IMR-90 (cell line): ENCODE results near the gene BANP. TPM values are rescaled to one million over a fixed set of nuclear protein-coding genes. Genes with fewer than 3 reads are reported as not detected.

Source experiments
- ATAC-seq: fragments of 200-7000 bp; cut with Tn5 transposase; 2 replicates; pipeline ENCODE4 v1.9.1; 2020; ENCODE audit warnings: low read depth, mild to moderate bottlenecking, moderate library complexity
- BruUV-seq: library from RNA; stranded (reverse); fragments of 400-500 nt; replicated peaks from 2 replicates; lab custom pipeline; 2021; lab: Mats Ljungman, UMichigan
- CTCF ChIA-PET: fragments of 300-600 bp; formaldehyde crosslinking; extraction: SDS; loops from one replicate; lab custom pipeline; 2021; ENCODE audit warnings: antibody characterized with exemption; lab: Yijun Ruan, JAX
- POLR2A ChIA-PET: fragments of 300-600 bp; sonication (Branson Sonifier 250); formaldehyde crosslinking; loops from one replicate; lab custom pipeline; 2022; ENCODE audit warnings: antibody characterized with exemption; ENCODE audit not compliant: unreplicated experiment; lab: Charles Lee
- DNase-seq: peaks from one replicate; pipeline ENCODE4 v3.0.0; 2013
- H2AFZ ChIP-seq: replicated peaks from 2 replicates; pipeline ENCODE3; 2013; ENCODE audit warnings: low read length, mild to moderate bottlenecking; ENCODE audit not compliant: poor library complexity
- H2AK5ac ChIP-seq: 2 replicates; pipeline ENCODE4 v1.6.1; 2013; ENCODE audit warnings: low read depth, low read length, inconsistent platforms
- H2AK9ac ChIP-seq: replicated peaks from 2 replicates; pipeline ENCODE3; 2013; ENCODE audit warnings: mild to moderate bottlenecking, low read depth, low read length, moderate library complexity; ENCODE audit not compliant: poor library complexity
- H2BK120ac ChIP-seq: 2 replicates; pipeline ENCODE4 v1.6.1; 2013; ENCODE audit warnings: low read depth, low read length, inconsistent platforms
- H2BK15ac ChIP-seq: 3 replicates; pipeline ENCODE4 v1.6.1; 2013; ENCODE audit warnings: low read depth, low read length, inconsistent platforms
- H2BK20ac ChIP-seq: 2 replicates; pipeline ENCODE4 v1.6.1; 2013; ENCODE audit warnings: low read depth, mild to moderate bottlenecking, inconsistent platforms, low read length, moderate library complexity
- H2BK5ac ChIP-seq: 2 replicates; pipeline ENCODE4 v1.6.1; 2013; ENCODE audit warnings: mild to moderate bottlenecking, low read depth, low read length, inconsistent platforms; ENCODE audit not compliant: poor library complexity, severe bottlenecking
- H3K14ac ChIP-seq: replicated peaks from 2 replicates; pipeline ENCODE4 v1.6.1; 2013; ENCODE audit warnings: low read depth, low read length, inconsistent platforms
- H3K18ac ChIP-seq: 2 replicates; pipeline ENCODE4 v1.6.1; 2013; ENCODE audit warnings: low read depth, low read length, control low read depth
- H3K23ac ChIP-seq: 2 replicates; pipeline ENCODE4 v1.6.1; 2013; ENCODE audit warnings: low read depth, low read length, inconsistent platforms
- H3K27ac ChIP-seq: 2 replicates; pipeline ENCODE4 v1.5.1; 2013; ENCODE audit warnings: mild to moderate bottlenecking, control low read depth, low read length; ENCODE audit not compliant: insufficient read depth
- H3K27me3 ChIP-seq: 2 replicates; pipeline ENCODE4 v1.6.1; 2013; ENCODE audit warnings: low read length; ENCODE audit not compliant: control insufficient read depth, insufficient read depth
- H3K36me3 ChIP-seq: 2 replicates; pipeline ENCODE4 v1.6.1; 2013; ENCODE audit warnings: low read length, mixed read lengths; ENCODE audit not compliant: control insufficient read depth, insufficient read depth
- H3K4ac ChIP-seq: 2 replicates; pipeline ENCODE4 v1.6.1; 2013; ENCODE audit warnings: low read depth, low read length, inconsistent platforms
- H3K4me1 ChIP-seq: 2 replicates; pipeline ENCODE4 v1.6.1; 2013; ENCODE audit warnings: low read length, mixed read lengths; ENCODE audit not compliant: control insufficient read depth, insufficient read depth
- H3K4me2 ChIP-seq: 2 replicates; pipeline ENCODE4 v1.6.1; 2013; ENCODE audit warnings: low read depth, mild to moderate bottlenecking, control low read depth, low read length, moderate library complexity
- H3K4me3 ChIP-seq: 2 replicates; pipeline ENCODE4 v1.5.1; 2013; ENCODE audit warnings: low read depth, mild to moderate bottlenecking, control low read depth, low read length, moderate library complexity; ENCODE audit not compliant: insufficient read depth
- H3K56ac ChIP-seq: 2 replicates; pipeline ENCODE4 v1.6.1; 2013; ENCODE audit warnings: low read length, inconsistent platforms; ENCODE audit not compliant: insufficient read depth; ENCODE audit errors: extremely low read depth
- H3K79me1 ChIP-seq, 2 experiments: 2 replicates each; pipeline ENCODE4 v1.6.1; 2013; ENCODE audit warnings: low read length in 2 of 2, inconsistent platforms in 1 of 2, low read depth in 1 of 2
- H3K9ac ChIP-seq: 2 replicates; pipeline ENCODE4 v1.6.1; 2013; ENCODE audit warnings: low read depth, low read length, control low read depth
- H3K9me1 ChIP-seq: 2 replicates; pipeline ENCODE4 v1.6.1; 2013; ENCODE audit warnings: low read length, inconsistent platforms; ENCODE audit not compliant: insufficient read depth
- H3K9me3 ChIP-seq: 2 replicates; pipeline ENCODE4 v1.6.1; 2013; ENCODE audit warnings: low read length; ENCODE audit not compliant: control insufficient read depth, insufficient read depth
- H4K20me1 ChIP-seq: 2 replicates; pipeline ENCODE4 v1.6.1; 2013; ENCODE audit warnings: low read length, inconsistent platforms; ENCODE audit not compliant: insufficient read depth
- H4K5ac ChIP-seq: 2 replicates; pipeline ENCODE4 v1.6.1; 2013; ENCODE audit warnings: mild to moderate bottlenecking, low read depth, low read length, control low read depth
- H4K8ac ChIP-seq, 2 experiments: 2 replicates each; pipeline ENCODE4 v1.6.1; 2013; ENCODE audit warnings: low read depth in 2 of 2, low read length in 2 of 2, control low read depth in 1 of 2, inconsistent platforms in 1 of 2
- H4K91ac ChIP-seq: 2 replicates; pipeline ENCODE4 v1.6.1; 2013; ENCODE audit warnings: low read depth, low read length, inconsistent platforms; ENCODE audit not compliant: insufficient read depth
- MAFK ChIP-seq: IDR thresholded peaks from 2 replicates; pipeline ENCODE4 v1.6.1; 2012; ENCODE audit warnings: low read depth, low read length, improper control_type of control experiment
- RAD21 ChIP-seq: IDR thresholded peaks from 2 replicates; pipeline ENCODE4 v1.6.1; 2012; ENCODE audit warnings: low read length, improper control_type of control experiment
- RCOR1 ChIP-seq: IDR thresholded peaks from 2 replicates; pipeline ENCODE4 v1.6.1; 2012; ENCODE audit warnings: mild to moderate bottlenecking, low read length, improper control_type of control experiment; ENCODE audit not compliant: insufficient replicate concordance
- RFX5 ChIP-seq: IDR thresholded peaks from 2 replicates; pipeline ENCODE4 v1.8.0; 2012; ENCODE audit warnings: low read depth, mild to moderate bottlenecking, low read length, moderate library complexity
- WGBS, 2 experiments: methylation state at CpG; one replicate each; pipeline versions ENCODE4 v1.1.5 to v1.1.7; 2013; ENCODE audit warnings: missing lambda C conversion rate in 2 of 2; ENCODE audit not compliant: insufficient read length in 1 of 2; ENCODE audit errors: extremely low coverage in 2 of 2; 5-methylcytosine and 5-hydroxymethylcytosine counted together
- dilution Hi-C: fragments of 300-500 bp; cut with HindIII; formaldehyde crosslinking; loops from one replicate; pipeline ENCODE4 v1.14.3; 2018; ENCODE audit warnings: low sequenced_read_pairs; ENCODE audit not compliant: unreplicated experiment
- in situ Hi-C: fragments of 300-500 bp; cut with MboI; formaldehyde crosslinking; loops from 3 replicates; pipeline ENCODE4 v1.14.3; 2019; ENCODE audit warnings: low sequenced_read_pairs, inconsistent platforms, mixed read lengths
- intact Hi-C: fragments of 100-400 bp; cut with micrococcal nuclease; formaldehyde crosslinking; loops from 2 replicates; pipeline ENCODE4 v1.10.0; 2022
- polyA plus RNA-seq, 3 experiments: library from polyadenylated mRNA; depleted of rRNA; stranded (reverse); fragments of >200 nt; gene quantifications; 2 replicates each; pipeline ENCODE4 v1.2.3, GENCODE V29; 2012; ENCODE audit warnings: low replicate concordance in 1 of 3
- total RNA-seq: library from RNA; depleted of rRNA; stranded (reverse); fragments of >200 nt; gene quantifications from 2 replicates; pipeline ENCODE4 v1.2.3, GENCODE V29; 2012
- TF ChIP-seq, protein P1 (sequence below): fragments of 150-350 bp; IDR thresholded peaks from 2 replicates; pipeline ENCODE4 v1.6.1; 2017; ENCODE audit warnings: mild to moderate bottlenecking, antibody characterized with exemption, low read length, low read depth

The BANP gene
- total and polyA plus RNA-seq, 2 of the 4 experiments (the other 2 are of a cell fraction), result 17.4 to 17.9 TPM

DNA sequence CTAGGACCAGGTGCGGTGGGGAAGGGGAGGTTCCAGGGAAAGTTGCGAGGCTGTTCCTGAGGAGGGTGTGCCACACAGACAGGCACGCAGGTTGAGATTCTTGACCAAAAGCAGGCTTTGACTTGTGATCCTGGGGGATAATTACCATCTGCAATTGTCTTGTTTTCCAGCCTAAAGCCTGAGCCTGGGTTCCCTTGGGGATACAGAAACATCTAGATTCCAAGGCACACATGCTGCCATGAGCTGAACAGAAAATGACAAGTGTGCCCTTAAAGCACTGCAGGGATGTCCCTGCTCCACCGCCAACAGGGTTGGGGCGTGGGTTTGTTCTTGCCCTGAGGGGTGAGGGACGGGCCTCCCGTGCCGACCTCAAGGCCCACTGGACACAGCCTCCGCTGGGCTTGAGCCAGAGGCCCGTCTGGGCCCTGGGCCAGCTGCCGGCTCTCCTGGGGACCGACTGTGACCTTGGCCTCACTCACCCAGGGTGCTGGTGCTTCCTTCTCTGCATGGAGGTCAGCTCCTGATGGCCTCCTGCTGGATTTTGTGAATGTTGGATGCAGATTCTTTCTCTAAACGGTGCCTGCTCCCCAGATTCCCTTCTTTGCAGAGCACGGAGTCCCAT is 28.9 kb upstream of the BANP start:
- ChIA-PET CTCF (no interaction called here), POLR2A (no interaction called here)
- no peaks in the 10 kb centered on the region for H3K9me3 ChIP-seq
- H3K14ac ChIP-seq, result no peak overlapping the region
- H3K27me3 ChIP-seq, result peaks cover 51% of the 10 kb centered on the region
- H3K36me3 ChIP-seq, result no peaks in the 10 kb centered on the region
- no peak overlapping the region for H4K91ac ChIP-seq
- no peak overlapping the region for H2BK120ac ChIP-seq
- no peaks in the 10 kb centered on the region for H4K20me1 ChIP-seq
- H3K4me3 ChIP-seq, result no peak overlapping the region
- no CpG with 5 or more reads among the region's 14 CpGs for WGBS, 2 experiments
- H4K8ac ChIP-seq, result no peak overlapping the region
- H2AFZ ChIP-seq, result no peak overlapping the region
- H2BK5ac ChIP-seq, result no peak overlapping the region
- no peak overlapping the region for H2BK20ac ChIP-seq
- H3K23ac ChIP-seq, result no peak overlapping the region
- no peaks in the 10 kb centered on the region for H3K4me1 ChIP-seq
- H3K4ac ChIP-seq, result no peak overlapping the region
- intact Hi-C loops (no loop called here), dilution Hi-C loops (no loop called here), in situ Hi-C loops (no loop called here)
- ATAC-seq (no peak), DNase-seq (no peak)
- TF ChIP-seq RAD21 (no peak), RFX5 (no peak), MAFK (no peak), RCOR1 (no peak)
- TF ChIP-seq, protein P1, sequence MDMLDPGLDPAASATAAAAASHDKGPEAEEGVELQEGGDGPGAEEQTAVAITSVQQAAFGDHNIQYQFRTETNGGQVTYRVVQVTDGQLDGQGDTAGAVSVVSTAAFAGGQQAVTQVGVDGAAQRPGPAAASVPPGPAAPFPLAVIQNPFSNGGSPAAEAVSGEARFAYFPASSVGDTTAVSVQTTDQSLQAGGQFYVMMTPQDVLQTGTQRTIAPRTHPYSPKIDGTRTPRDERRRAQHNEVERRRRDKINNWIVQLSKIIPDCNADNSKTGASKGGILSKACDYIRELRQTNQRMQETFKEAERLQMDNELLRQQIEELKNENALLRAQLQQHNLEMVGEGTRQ, result no peak
- H2AK9ac ChIP-seq, result no peak overlapping the region
- no peak overlapping the region for H3K9ac ChIP-seq
- no peak overlapping the region for H3K56ac ChIP-seq
- no TSS peak for BruUV-seq
- H4K5ac ChIP-seq, result no peak overlapping the region
- no peak overlapping the region for H3K18ac ChIP-seq
- H3K9me1 ChIP-seq, result no peaks in the 10 kb centered on the region
- H2BK15ac ChIP-seq, result no peak overlapping the region
- H3K79me1 ChIP-seq, result no peaks in the 10 kb centered on the region
- H3K27ac ChIP-seq, result no peak overlapping the region
- no peak overlapping the region for H2AK5ac ChIP-seq
- H3K4me2 ChIP-seq, result no peak overlapping the region
